ENCODE results near the gene PSMA8. TPM values are rescaled to one million over a fixed set of nuclear protein-coding genes. Genes with fewer than 3 reads are reported as not detected.

The PSMA8 gene
- total and polyA plus RNA-seq, 2 of the 13 experiments (the other 11 are each of a cell fraction or from before 2014, with no cell fraction given): not detected

DNA sequence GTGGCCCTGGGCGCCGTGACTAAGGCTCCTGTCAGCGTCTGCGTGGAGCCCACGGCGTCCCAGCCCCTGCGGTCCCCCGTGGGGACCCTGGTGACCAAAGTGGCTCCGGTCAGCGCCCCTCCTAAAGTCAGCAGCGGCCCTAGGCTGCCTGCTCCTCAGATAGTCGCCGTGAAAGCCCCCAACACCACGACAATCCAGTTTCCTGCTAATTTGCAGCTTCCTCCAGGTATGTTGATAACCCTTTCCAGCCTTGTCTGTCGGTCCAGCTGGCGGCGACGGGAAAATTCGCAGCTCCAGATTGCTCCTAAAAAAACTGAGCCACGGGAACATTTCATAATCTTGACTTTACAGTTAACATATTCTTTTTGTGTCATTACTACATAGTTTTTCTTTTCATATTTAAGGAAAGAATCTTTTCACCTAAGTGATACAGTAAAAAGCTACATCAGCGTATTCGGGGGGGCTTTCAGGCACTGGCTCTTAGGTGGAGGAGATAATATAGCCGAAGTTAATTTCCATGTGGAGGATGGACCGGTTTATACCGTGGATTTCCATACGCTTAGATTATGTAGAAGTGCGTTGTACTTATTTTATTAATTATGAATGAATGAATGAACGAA lies 93.5 kb downstream of the PSMA8 start:
- H3K4me2 ChIP-seq (ENCODE audit: low read depth, low read length): peak overlapping the region; percentile 73
- no peaks in the 10 kb centered on the region; the same call in 1 of the 2 replicates for H4K20me1 ChIP-seq (ENCODE audit: insufficient read depth, low read length)
- H3K36me3 ChIP-seq (replicated peaks in 1 of 2; ENCODE audit: control insufficient read depth in 1 of 2, insufficient read depth in 2 of 2, low read length in 2 of 2): no peaks in the 10 kb centered on the region
- in situ Hi-C loops (cut with HindIII; ENCODE audit: extremely low pct_ligation_motif_present, low pct_unique_long_range_greater_than_20kb): no loop called here
- H3K27me3 ChIP-seq (ENCODE audit: control insufficient read depth in 1 of 2, insufficient read depth in 2 of 2, low read length in 2 of 2): peaks cover 0 to 4% of the 10 kb centered on the region in 2 experiments; a peak in 1 of 5 replicates
- ChIA-PET CTCF (ENCODE audit: low intra/inter-chr PET ratio, low total read pairs) (no interaction called here), POLR2A (no interaction called here)
- 37% methylated on average over 14 of the region's 28 CpGs for WGBS (ENCODE audit: low lambda C conversion rate)
- H3K27ac ChIP-seq (ENCODE audit: extremely low read length, insufficient read depth, low read length): no peak overlapping the region
- peak overlapping the region; percentile 57; the same call in 1 of the 2 replicates for H3K9ac ChIP-seq (ENCODE audit: insufficient read depth, low read depth, low read length)
- intact Hi-C loops (cut with micrococcal nuclease; ENCODE audit: unreplicated experiment): no loop called here
- H3K79me2 ChIP-seq (ENCODE audit: insufficient read depth, low read length): peaks cover 2% of the 10 kb centered on the region
- no peak overlapping the region for H2AFZ ChIP-seq (ENCODE audit: low read length)
- BruUV-seq (replicated peaks): no TSS peak
- TF ChIP-seq MAFF (IDR thresholded peaks at IDR 0.05; ENCODE audit: low read depth, low read length): peak; percentile 57; the same call in 1 of the 2 replicates
- 0 out of 2 replicates have a peak, but pooled peaks have one; percentile 2 for TF ChIP-seq KMT2A (CRISPR knock-in tag; IDR thresholded peaks at IDR 0.05)
- TF ChIP-seq PRPF4 (IDR thresholded peaks at IDR 0.05; ENCODE audit: low read depth, low read length, poor library complexity, severe bottlenecking): no peak
- TF ChIP-seq ZNF484 (CRISPR knock-in tag; IDR thresholded peaks at IDR 0.05; ENCODE audit: borderline replicate concordance, low read depth): no peak
- TF ChIP-seq, protein P1, sequence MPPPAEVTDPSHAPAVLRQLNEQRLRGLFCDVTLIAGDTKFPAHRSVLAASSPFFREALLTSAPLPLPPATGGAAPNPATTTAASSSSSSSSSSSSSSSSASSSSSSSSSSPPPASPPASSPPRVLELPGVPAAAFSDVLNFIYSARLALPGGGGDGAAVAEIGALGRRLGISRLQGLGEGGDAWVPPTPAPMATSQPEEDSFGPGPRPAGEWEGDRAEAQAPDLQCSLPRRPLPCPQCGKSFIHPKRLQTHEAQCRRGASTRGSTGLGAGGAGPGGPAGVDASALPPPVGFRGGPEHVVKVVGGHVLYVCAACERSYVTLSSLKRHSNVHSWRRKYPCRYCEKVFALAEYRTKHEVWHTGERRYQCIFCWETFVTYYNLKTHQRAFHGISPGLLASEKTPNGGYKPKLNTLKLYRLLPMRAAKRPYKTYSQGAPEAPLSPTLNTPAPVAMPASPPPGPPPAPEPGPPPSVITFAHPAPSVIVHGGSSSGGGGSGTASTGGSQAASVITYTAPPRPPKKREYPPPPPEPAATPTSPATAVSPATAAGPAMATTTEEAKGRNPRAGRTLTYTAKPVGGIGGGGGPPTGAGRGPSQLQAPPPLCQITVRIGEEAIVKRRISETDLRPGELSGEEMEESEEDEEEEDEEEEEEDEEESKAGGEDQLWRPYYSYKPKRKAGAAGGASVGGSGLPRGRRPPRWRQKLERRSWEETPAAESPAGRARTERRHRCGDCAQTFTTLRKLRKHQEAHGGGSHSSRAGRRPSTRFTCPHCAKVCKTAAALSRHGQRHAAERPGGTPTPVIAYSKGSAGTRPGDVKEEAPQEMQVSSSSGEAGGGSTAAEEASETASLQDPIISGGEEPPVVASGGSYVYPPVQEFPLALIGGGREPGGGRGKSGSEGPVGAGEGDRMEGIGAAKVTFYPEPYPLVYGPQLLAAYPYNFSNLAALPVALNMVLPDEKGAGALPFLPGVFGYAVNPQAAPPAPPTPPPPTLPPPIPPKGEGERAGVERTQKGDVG (CRISPR knock-in tag; IDR thresholded peaks at IDR 0.05; ENCODE audit: borderline replicate concordance): no peak
- TF ChIP-seq SMAD3 (CRISPR knock-in tag; IDR thresholded peaks at IDR 0.05): no peak
- TF ChIP-seq MAFK (conservative IDR thresholded peaks at IDR 0.05 in 1 of 2, IDR thresholded peaks at IDR 0.05 in 1 of 2; ENCODE audit: low read length in 2 of 2): peak; percentile 72 to 82
- TF ChIP-seq, protein P2, sequence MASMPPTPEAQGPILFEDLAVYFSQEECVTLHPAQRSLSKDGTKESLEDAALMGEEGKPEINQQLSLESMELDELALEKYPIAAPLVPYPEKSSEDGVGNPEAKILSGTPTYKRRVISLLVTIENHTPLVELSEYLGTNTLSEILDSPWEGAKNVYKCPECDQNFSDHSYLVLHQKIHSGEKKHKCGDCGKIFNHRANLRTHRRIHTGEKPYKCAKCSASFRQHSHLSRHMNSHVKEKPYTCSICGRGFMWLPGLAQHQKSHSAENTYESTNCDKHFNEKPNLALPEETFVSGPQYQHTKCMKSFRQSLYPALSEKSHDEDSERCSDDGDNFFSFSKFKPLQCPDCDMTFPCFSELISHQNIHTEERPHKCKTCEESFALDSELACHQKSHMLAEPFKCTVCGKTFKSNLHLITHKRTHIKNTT (CRISPR knock-in tag; IDR thresholded peaks at IDR 0.05): no peak
- H3K9me3 ChIP-seq (ENCODE audit: low read length): no peaks in the 10 kb centered on the region
- H3K4me1 ChIP-seq (ENCODE audit: insufficient read depth, low read length): peaks cover 27% of the 10 kb centered on the region
- peak; percentile 55 for ATAC-seq
- DNase-seq (ENCODE audit: low spot score): no peak
- FAIRE-seq: no peak
- peak overlapping the region; percentile 44 to 72 (median 69); a peak in 5 of 6 replicates for H3K4me3 ChIP-seq (replicated peaks in 1 of 3; ENCODE audit: insufficient read depth in 1 of 3, low read depth in 2 of 3, low read length in 3 of 3)

Measured in HepG2 (cell line).